GM12878 (cell line): ENCODE measurements around the gene CCL25. TPM values are rescaled to one million over a fixed set of nuclear protein-coding genes. Genes with fewer than 3 reads are reported as not detected.

Source experiments
- ATAC-seq: fragments of 200-7000 bp; cut with Tn5 transposase; 3 replicates; pipeline ENCODE4 v1.9.1; 2020; ENCODE audit warnings: mild to moderate bottlenecking, moderate library complexity
- BruUV-seq: library from RNA; stranded (reverse); fragments of 400-500 nt; replicated peaks from 2 replicates; lab custom pipeline; 2021; lab: Mats Ljungman, UMichigan
- CTCF ChIA-PET: fragments of 300-600 bp; sonication (Branson Sonifier 250); formaldehyde crosslinking; extraction: SDS; loops from one replicate; lab custom pipeline; 2021; ENCODE audit warnings: inconsistent platforms; lab: Yijun Ruan, JAX
- POLR2A ChIA-PET: fragments of 350-600 bp; formaldehyde crosslinking; extraction: SDS; loops from one replicate; lab custom pipeline; 2021; ENCODE audit warnings: inconsistent platforms; lab: Charles Lee
- RAD21 ChIA-PET: fragments of 300-600 bp; sonication (Branson Sonifier 250); formaldehyde crosslinking; loops from one replicate; lab custom pipeline; 2023; ENCODE audit warnings: antibody characterized with exemption; ENCODE audit not compliant: unreplicated experiment; lab: Charles Lee
- SMC1A ChIA-PET: fragments of 300-600 bp; sonication (Branson Sonifier 250); formaldehyde crosslinking; loops from one replicate; lab custom pipeline; 2023; ENCODE audit not compliant: unreplicated experiment, uncharacterized antibody; lab: Charles Lee
- DNase-seq: peaks from one replicate; pipeline ENCODE4 v3.0.0-alpha.2; 2011; ENCODE audit warnings: low read depth, low spot score
- FAIRE-seq: peaks from 3 replicates; lab custom pipeline; 2011; peaks lifted over from hg19 to GRCh38; lab: Jason Lieb, UNC
- H2AFZ ChIP-seq: 2 replicates; pipeline ENCODE4 v1.6.0; 2011; ENCODE audit warnings: low read depth, low read length, control low read depth; ENCODE audit not compliant: control insufficient read depth
- H3K27ac ChIP-seq: 2 replicates; pipeline ENCODE4 v1.5.1; 2011; ENCODE audit warnings: control low read depth; ENCODE audit not compliant: control insufficient read depth, insufficient read depth
- H3K27me3 ChIP-seq, 2 experiments: replicated peaks in 1 of 2; 2 replicates each; pipeline versions ENCODE4 v1.6.0 to v1.6.1; 2011; ENCODE audit warnings: low read length in 1 of 2; ENCODE audit not compliant: control insufficient read depth in 2 of 2, insufficient read depth in 2 of 2
- H3K36me3 ChIP-seq, 2 experiments: 2 replicates each; pipeline ENCODE4 v1.5.1; 2011; ENCODE audit warnings: low read length in 1 of 2; ENCODE audit not compliant: control insufficient read depth in 2 of 2, insufficient read depth in 2 of 2
- H3K4me1 ChIP-seq: 2 replicates; pipeline ENCODE4 v1.6.1; 2011; ENCODE audit warnings: mild to moderate bottlenecking, low read length, moderate library complexity, mixed read lengths; ENCODE audit not compliant: control insufficient read depth, insufficient read depth
- H3K4me2 ChIP-seq: 2 replicates; pipeline ENCODE4 v1.6.0; 2011; ENCODE audit warnings: control low read depth; ENCODE audit not compliant: control insufficient read depth, insufficient read depth
- H3K4me3 ChIP-seq: fragments of 200-600 bp; sonication (generic); 2 replicates; pipeline ENCODE4 v1.5.1; 2016
- H3K79me2 ChIP-seq: 2 replicates; pipeline ENCODE4 v1.6.0; 2011; ENCODE audit warnings: low read length; ENCODE audit not compliant: control insufficient read depth, insufficient read depth
- H3K9ac ChIP-seq: 2 replicates; pipeline ENCODE4 v1.8.0; 2011; ENCODE audit warnings: low read length, control low read depth, mixed read lengths; ENCODE audit not compliant: control insufficient read depth, insufficient read depth
- H3K9me3 ChIP-seq: replicated peaks from 3 replicates; pipeline ENCODE4 v1.5.1; 2011; ENCODE audit warnings: mild to moderate bottlenecking, low read length; ENCODE audit not compliant: control insufficient read depth, insufficient read depth
- H4K20me1 ChIP-seq: 2 replicates; pipeline ENCODE4 v1.6.0; 2011; ENCODE audit not compliant: control insufficient read depth, insufficient read depth
- CBX5 ChIP-seq: sonication (generic); IDR thresholded peaks from 2 replicates; pipeline ENCODE4 v1.6.1; 2016; ENCODE audit warnings: low read depth, moderate library complexity, mild to moderate bottlenecking, inconsistent platforms
- CTCF ChIP-seq, 3 experiments: IDR thresholded peaks in 2 of 3; conservative IDR thresholded peaks in 1 of 3; 2 replicates each; pipeline ENCODE4 v1.5.1; 2011; ENCODE audit warnings: low read depth in 3 of 3, low read length in 3 of 3, mild to moderate bottlenecking in 3 of 3, control low read depth in 2 of 3, moderate library complexity in 2 of 3, inconsistent platforms in 1 of 3, mixed read lengths in 1 of 3; ENCODE audit not compliant: control insufficient read depth in 2 of 3, insufficient read depth in 1 of 3; ENCODE audit errors: extremely low read depth in 1 of 3
- JUNB ChIP-seq: IDR thresholded peaks from 2 replicates; pipeline ENCODE4 v1.6.1; 2016; ENCODE audit warnings: antibody characterized with exemption, mild to moderate bottlenecking
- RFX5 ChIP-seq: IDR thresholded peaks from 2 replicates; pipeline ENCODE4 v1.6.1; 2011; ENCODE audit warnings: low read depth, low read length, improper control_type of control experiment
- WGBS: methylation state at CpG from one replicate; pipeline ENCODE4 v1.1.6; 2016; ENCODE audit warnings: low lambda C conversion rate; ENCODE audit not compliant: insufficient replicate concordance, insufficient coverage; ENCODE audit errors: missing lambda C conversion rate; 5-methylcytosine and 5-hydroxymethylcytosine counted together
- in situ Hi-C: fragments of 300-500 bp; cut with MboI; formaldehyde crosslinking; loops from 9 replicates; pipeline ENCODE4 v1.14.3; 2018; ENCODE audit warnings: mixed read lengths
- intact Hi-C: fragments of 100-400 bp; cut with micrococcal nuclease; formaldehyde crosslinking; loops from one replicate; pipeline ENCODE4 v1.14.2; 2022; ENCODE audit not compliant: unreplicated experiment
- polyA plus RNA-seq, 11 experiments: library from polyadenylated mRNA; depleted of rRNA in 4 of 11; unstranded in 6 of 11; stranded (reverse) in 5 of 11; fragments of >200 nt; fragmentation: Nextera tagmentation in 4 of 11; fragmentation: Illumina TruSeq in 1 of 11; extraction: Ambion mirVana in 4 of 11; extraction: Trizol in 1 of 11; gene quantifications; 1 replicate in 1 of 11; 2 replicates in 10 of 11; pipeline versions ENCODE4 v1.2.1 to v1.2.3, GENCODE V29; 2011 to 2016; ENCODE audit warnings: inconsistent platforms in 2 of 11, missing spikeins in 2 of 11, low read depth in 1 of 11
- total RNA-seq, 4 experiments: library from RNA; depleted of rRNA in 3 of 4; stranded (reverse); fragments of >200 nt in 3 of 4; fragmentation: Illumina TruSeq in 1 of 4; extraction: Trizol in 1 of 4; gene quantifications; 2 replicates each; pipeline versions ENCODE4 v1.2.1 to v1.2.3, GENCODE V29; 2013 to 2021

The CCL25 gene
- total and polyA plus RNA-seq, 10 of the 15 experiments (the other 5 are each of a cell fraction or from before 2014, with no cell fraction given) = 0.53 to 12.0 (median 8.3) TPM

GRCh38 chr19:8095354-8095886, 42.9 kb downstream of the CCL25 start:
- BruUV-seq = no TSS peak
- Histone ChIP-seq H3K4me1 (peaks cover 4% of the 10 kb centered on the region), H3K4me3 (no peak overlapping the region), H4K20me1 (no peaks in the 10 kb centered on the region), H3K4me2 (no peak overlapping the region), H2AFZ (no peak overlapping the region), H3K9ac (no peak overlapping the region), H3K27ac (no peak overlapping the region), H3K27me3 (no peaks in the 10 kb centered on the region), H3K9me3 (peaks cover 18% of the 10 kb centered on the region; the same call in 2 of the 3 replicates), H3K79me2 (no peaks in the 10 kb centered on the region), H3K36me3 (no peaks in the 10 kb centered on the region)
- ChIA-PET POLR2A (no interaction called here), CTCF (no interaction called here), RAD21 (no interaction called here), SMC1A (no interaction called here)
- no peak for DNase-seq
- ATAC-seq = no peak
- intact Hi-C loops = no loop called here
- FAIRE-seq = no peak
- in situ Hi-C loops = no loop called here
- WGBS = 18% methylated on average over 2 of the region's 2 CpGs
- peak; percentile 88 for TF ChIP-seq CBX5
- no peak for TF ChIP-seq JUNB

GRCh38 chr19:8096071-8096470, 43.5 kb downstream of the CCL25 start:
- BruUV-seq = no TSS peak
- RAD21 ChIA-PET = no interaction called here
- no peak overlapping the region for H3K4me3 ChIP-seq

More at GRCh38 chr19:8096071-8096470, 43.5 kb downstream of the CCL25 start:
- H3K4me1 ChIP-seq = peaks cover 4% of the 10 kb centered on the region
- no peak for TF ChIP-seq RFX5
- TF ChIP-seq CTCF (IDR thresholded peaks at IDR 0.05 in 2 of 3, conservative IDR thresholded peaks at IDR 0.05 in 1 of 3; ENCODE audit: control insufficient read depth in 2 of 3, extremely low read depth in 1 of 3, insufficient read depth in 1 of 3, low read depth in 3 of 3, low read length in 3 of 3) = peak in 2 of 3 experiments; percentile 19 to 31; a peak in 1 of 6 replicates
- H3K9ac ChIP-seq = no peak overlapping the region
- intact Hi-C loops = no loop called here
- H3K36me3 ChIP-seq = no peaks in the 10 kb centered on the region
- no peaks in the 10 kb centered on the region for H3K27me3 ChIP-seq
- ChIA-PET CTCF (no interaction called here), POLR2A (no interaction called here), SMC1A (no interaction called here)
- H3K79me2 ChIP-seq = no peaks in the 10 kb centered on the region
- FAIRE-seq = no peak
- no peak for ATAC-seq
- no peak overlapping the region for H2AFZ ChIP-seq
- in situ Hi-C loops = no loop called here
- no peak overlapping the region for H3K4me2 ChIP-seq
- no peak overlapping the region for H3K27ac ChIP-seq
- no peak for DNase-seq
- 73% methylated on average over 3 of the region's 3 CpGs for WGBS
- H3K9me3 ChIP-seq = peaks cover 18% of the 10 kb centered on the region; the same call in 2 of the 3 replicates
- no peaks in the 10 kb centered on the region for H4K20me1 ChIP-seq
